Measurements from ENCODE around the gene CDT1. TPM values are rescaled to one million over a fixed set of nuclear protein-coding genes. Genes with fewer than 3 reads are reported as not detected.

The CDT1 gene
- total RNA-seq, 1 experiment from 2014 or later = 45.7 TPM

- Histone ChIP-seq H3K36me3 (peaks cover 35% of the 10 kb centered on the region), H3K4me1 (replicated peaks) (peaks cover 26% of the 10 kb centered on the region), H3K27me3 (replicated peaks) (no peaks in the 10 kb centered on the region), H3K9me3 (replicated peaks) (no peaks in the 10 kb centered on the region), H3K27ac (no peak overlapping the region), H3K4me3 (peak overlapping the region; percentile 80)
- peak in 1 of 2 experiments; percentile 82 for DNase-seq (ENCODE audit: low read depth in 1 of 2, low spot score in 2 of 2)
Observed at GRCh38 chr16:88857728-88858339, 54.2 kb downstream of the CDT1 start.

Other genes starting within 250 kb of the CDT1 start
- gene ZC3H18, start 233.4 kb upstream of the CDT1 start, total RNA-seq (2014; rRNA removed; shearing (Covaris generic)) = 14.6 and 18.2 TPM in 2 replicates
- gene IL17C, start 165.2 kb upstream of the CDT1 start, total RNA-seq (2014; rRNA removed; shearing (Covaris generic)) = not detected in 2 replicates
- not detected in 2 replicates for gene CYBA, start 152.7 kb upstream of the CDT1 start, total RNA-seq (2014; rRNA removed; shearing (Covaris generic))
- 38.4 and 42.6 TPM in 2 replicates for gene MVD, start 140.7 kb upstream of the CDT1 start, total RNA-seq (2014; rRNA removed; shearing (Covaris generic))
- gene SNAI3, start 117.3 kb upstream of the CDT1 start, total RNA-seq (2014; rRNA removed; shearing (Covaris generic)) = 0.05 TPM in 1 of 2 replicates, not detected in the other
- 25.0 and 32.4 TPM in 2 replicates for gene RNF166, start 97.4 kb upstream of the CDT1 start, total RNA-seq (2014; rRNA removed; shearing (Covaris generic))
- 17.9 and 20.4 TPM in 2 replicates for gene CTU2, start 97.3 kb upstream of the CDT1 start, total RNA-seq (2014; rRNA removed; shearing (Covaris generic))
- gene PIEZO1, start 18.6 kb upstream of the CDT1 start, total RNA-seq (2014; rRNA removed; shearing (Covaris generic)) = 142 and 181 TPM in 2 replicates
- 90.6 and 138 TPM in 2 replicates for gene APRT, start 8.1 kb downstream of the CDT1 start, total RNA-seq (2014; rRNA removed; shearing (Covaris generic))
- 13.9 and 15.3 TPM in 2 replicates for gene GALNS, start 53.2 kb downstream of the CDT1 start, total RNA-seq (2014; rRNA removed; shearing (Covaris generic))
- gene TRAPPC2L, start 53.3 kb downstream of the CDT1 start, total RNA-seq (2014; rRNA removed; shearing (Covaris generic)) = 17.3 and 27.5 TPM in 2 replicates
- gene PABPN1L, start 62.9 kb downstream of the CDT1 start, total RNA-seq (2014; rRNA removed; shearing (Covaris generic)) = not detected in 2 replicates
- gene CBFA2T3, start 173.4 kb downstream of the CDT1 start, total RNA-seq (2014; rRNA removed; shearing (Covaris generic)) = not detected in 2 replicates

Data from SJSA1 (cell line).